ENCODE results near the gene SCYL2.

SCYL2 gene

DNA sequence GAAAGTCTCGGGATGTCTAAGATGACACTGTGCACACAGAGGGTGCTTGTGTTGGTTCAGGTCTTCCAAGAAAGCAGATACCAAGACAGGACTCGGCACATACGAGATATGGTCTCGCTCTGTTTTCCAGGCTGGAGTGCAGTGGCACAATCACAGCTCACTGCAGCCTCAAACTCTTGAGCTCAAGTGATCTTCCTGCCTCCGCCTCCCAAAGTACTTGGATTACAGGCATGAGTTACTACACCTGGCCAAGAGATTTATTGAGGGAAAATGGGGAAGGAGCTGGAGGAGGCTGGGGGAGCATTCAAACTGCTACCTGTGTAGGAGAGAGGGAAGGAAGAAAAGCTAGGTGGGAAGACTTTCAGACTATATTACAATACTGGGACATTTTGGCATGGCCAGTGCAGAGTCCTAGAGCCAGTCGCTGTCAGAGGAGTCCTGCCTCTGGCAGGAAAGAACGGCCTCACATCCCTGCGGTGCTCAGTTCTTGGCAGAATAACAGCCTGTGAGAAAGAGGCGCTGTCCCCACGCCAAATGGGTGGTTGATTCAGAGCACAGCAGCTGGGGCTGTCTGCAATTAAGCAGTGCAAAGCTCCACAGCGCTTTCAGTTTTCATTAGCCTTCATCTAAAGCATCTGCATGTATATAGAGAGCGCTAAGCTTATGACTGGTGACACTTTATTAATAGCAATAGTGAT lies 108.2 kb downstream of the SCYL2 start:
- no peak for DNase-seq (ENCODE audit: low read depth)

GRCh38 chr12:100376161-100376560 lies 109.2 kb downstream of the SCYL2 start:
- DNase-seq (ENCODE audit: low read depth) = no peak

- no peak for DNase-seq (ENCODE audit: low read depth)
Observed at GRCh38 chr12:100381379-100381778, 114.4 kb downstream of the SCYL2 start.

DNA sequence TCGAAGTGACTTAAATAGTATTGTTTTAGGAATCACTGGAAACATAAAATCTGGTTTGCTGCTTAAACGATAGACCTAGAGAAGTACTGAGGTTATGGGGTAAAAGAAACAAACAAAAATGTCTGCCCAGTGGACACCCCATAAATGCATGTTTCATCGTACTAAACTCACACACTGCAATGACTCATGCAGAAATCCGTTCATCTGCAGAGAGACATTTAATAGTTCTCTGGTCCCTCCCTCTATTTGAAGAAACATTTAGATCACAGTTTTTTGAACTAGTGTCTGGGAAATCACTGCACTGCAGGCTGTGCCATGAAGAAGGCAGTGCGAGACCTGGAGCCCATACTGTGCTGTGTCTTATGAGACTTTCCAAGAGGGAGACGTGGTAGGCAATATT lies 115.4 kb downstream of the SCYL2 start:
- no peak for DNase-seq (ENCODE audit: low read depth)

DNA sequence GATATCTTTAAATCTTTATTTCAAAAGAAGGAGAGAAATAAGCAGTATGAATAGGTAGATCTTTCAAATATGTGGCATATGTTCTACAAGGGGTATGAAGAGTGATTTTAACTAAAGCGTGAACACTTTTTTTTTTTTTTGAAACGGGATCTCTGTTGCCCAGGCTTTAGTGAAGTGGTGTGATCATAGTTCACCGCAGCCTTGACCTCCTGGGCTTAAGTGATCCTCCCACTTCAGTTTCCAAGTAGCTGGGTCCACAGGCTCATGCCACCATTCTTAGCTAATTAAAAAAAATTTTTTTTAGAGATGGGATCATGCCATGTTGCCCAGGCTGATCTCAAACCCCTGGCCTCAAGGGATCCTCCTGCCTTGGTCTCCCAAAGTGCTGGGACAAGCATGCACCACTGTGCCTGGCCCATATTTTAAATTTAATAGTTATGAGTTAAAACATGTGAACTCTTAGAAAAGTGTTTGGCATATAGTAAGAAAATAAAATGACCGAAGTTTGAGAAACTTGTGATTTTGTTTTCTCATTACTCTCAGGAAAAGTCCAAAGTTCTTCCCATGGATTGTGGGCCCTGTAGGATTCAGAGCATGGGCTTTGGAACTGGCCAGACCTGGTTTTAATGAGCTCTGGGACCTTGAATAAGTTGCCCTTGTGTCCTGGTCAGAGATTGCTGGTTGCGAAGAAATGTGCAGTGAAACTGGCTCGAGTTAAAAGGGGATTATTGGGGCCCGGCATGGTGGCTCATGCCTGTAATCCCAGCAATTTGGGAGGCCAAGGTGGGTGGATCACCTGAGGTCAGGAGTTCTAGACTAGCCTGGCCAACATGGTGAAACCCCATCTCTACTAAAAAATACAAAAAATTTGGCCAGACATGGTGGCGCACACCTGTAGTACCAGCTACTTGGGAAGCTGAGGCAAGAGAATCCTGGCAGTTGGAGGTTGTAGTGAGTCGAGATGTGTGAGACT lies 116.9 kb downstream of the SCYL2 start:
- DNase-seq (ENCODE audit: low read depth) = no peak

DNA sequence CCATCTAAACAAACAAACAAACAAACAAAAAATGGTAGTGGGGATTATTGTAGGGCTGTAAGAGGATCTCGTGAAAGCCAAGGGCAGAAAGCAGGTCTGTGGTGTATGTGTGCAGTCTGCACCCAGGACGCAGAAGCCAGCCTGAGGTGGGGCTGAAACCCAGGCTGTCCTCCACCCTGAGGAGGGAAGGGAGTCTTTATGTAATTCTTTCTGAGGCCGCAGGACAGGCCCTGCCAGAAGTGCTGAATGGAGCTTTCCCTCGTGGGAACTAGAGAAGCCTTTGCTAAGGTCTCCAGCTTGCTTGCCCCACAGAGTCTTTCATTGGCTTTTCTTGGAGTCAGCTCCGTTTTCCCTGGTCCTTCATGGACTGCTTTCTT lies 117.6 kb downstream of the SCYL2 start:
- DNase-seq (ENCODE audit: low read depth) = no peak

DNA sequence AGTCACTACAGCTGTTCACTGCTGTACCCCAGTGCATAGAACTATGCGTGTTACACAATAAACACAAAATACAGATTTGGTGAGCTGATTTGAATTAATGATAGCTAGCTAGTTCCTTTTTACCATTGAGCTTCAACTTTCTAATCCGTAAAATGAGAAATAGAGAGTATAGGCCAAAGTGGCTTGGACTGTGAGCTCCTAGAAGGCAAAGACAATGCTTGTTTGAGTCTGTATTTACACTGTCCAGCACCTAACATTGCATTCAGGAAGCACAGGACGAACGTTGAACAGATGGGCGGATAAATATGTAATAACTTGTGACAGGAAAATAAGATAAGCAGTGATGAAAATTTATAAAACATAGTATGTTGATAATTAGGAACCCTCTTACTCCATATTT lies 121.4 kb downstream of the SCYL2 start:
- no peak for DNase-seq (ENCODE audit: low read depth)

Measured in stimulated activated CD8-positive, alpha-beta memory T cell treated with anti-CD3 and anti-CD28 coated beads, Interleukin-7, amount 100 ng/mL, for 24 hours (primary cell).